ENCODE results near the gene RNASEH1. TPM values are rescaled to one million over a fixed set of nuclear protein-coding genes. Genes with fewer than 3 reads are reported as not detected.

RNASEH1 gene
- total and polyA plus RNA-seq, 2 of the 13 experiments (the other 11 are each of a cell fraction or from before 2014, with no cell fraction given): 14.5 to 57.4 TPM

DNA sequence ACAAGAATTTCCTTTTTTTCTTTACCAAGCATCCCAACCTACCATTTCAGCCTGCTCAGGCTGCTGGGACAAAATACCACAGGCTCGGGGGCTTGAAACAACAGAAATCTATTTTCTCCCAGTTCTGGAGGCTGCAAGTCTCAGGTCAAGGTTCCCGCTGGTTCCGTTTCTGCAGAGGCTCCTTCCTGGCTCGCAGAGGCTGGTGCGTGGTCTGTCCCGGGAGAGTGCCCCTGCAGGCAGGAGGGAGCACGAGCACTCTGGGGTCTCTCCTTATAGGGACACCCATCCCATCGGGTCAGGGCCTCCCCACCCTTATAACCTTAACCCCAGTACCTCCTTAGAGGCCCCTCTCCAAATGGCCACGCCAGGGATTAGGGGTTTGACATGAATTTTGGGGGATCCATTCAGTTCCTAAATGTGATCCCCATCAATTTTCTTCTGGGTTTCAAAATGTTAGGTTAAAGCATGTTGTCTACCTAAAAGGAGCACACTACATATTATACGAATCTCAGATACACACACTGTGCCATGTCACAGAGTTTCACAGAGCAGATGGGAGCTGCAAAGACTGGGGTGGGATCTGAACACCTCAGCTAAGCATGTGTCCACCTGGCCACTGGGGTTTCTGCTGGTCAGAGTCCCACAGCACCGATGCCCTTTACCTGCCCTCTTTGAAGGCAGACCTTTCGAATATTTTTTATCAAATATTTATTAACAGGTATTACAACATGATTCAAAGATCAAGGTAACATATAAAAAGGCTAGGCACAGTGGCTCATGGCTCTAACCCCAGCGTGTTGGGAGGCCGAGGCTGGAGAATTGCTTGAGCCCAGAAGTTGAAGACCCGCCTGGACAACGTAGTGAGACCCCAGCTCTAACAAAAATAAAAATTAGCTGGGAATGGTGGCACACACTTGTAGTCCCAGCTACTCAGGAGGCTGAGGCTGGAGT, 21.2 kb downstream of the RNASEH1 start (continued):
- no peak for TF ChIP-seq NR2F2 (IDR thresholded peaks at IDR 0.05; ENCODE audit: borderline replicate concordance, low read depth)
- peak; percentile 80; the same call in 1 of the 2 replicates for TF ChIP-seq ZNF761 (CRISPR knock-in tag; conservative IDR thresholded peaks at IDR 0.05)
- no peak for TF ChIP-seq PRPF4 (IDR thresholded peaks at IDR 0.05; ENCODE audit: low read depth, low read length, poor library complexity, severe bottlenecking)
- TF ChIP-seq, protein P1, sequence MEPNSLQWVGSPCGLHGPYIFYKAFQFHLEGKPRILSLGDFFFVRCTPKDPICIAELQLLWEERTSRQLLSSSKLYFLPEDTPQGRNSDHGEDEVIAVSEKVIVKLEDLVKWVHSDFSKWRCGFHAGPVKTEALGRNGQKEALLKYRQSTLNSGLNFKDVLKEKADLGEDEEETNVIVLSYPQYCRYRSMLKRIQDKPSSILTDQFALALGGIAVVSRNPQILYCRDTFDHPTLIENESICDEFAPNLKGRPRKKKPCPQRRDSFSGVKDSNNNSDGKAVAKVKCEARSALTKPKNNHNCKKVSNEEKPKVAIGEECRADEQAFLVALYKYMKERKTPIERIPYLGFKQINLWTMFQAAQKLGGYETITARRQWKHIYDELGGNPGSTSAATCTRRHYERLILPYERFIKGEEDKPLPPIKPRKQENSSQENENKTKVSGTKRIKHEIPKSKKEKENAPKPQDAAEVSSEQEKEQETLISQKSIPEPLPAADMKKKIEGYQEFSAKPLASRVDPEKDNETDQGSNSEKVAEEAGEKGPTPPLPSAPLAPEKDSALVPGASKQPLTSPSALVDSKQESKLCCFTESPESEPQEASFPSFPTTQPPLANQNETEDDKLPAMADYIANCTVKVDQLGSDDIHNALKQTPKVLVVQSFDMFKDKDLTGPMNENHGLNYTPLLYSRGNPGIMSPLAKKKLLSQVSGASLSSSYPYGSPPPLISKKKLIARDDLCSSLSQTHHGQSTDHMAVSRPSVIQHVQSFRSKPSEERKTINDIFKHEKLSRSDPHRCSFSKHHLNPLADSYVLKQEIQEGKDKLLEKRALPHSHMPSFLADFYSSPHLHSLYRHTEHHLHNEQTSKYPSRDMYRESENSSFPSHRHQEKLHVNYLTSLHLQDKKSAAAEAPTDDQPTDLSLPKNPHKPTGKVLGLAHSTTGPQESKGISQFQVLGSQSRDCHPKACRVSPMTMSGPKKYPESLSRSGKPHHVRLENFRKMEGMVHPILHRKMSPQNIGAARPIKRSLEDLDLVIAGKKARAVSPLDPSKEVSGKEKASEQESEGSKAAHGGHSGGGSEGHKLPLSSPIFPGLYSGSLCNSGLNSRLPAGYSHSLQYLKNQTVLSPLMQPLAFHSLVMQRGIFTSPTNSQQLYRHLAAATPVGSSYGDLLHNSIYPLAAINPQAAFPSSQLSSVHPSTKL (CRISPR knock-in tag; IDR thresholded peaks at IDR 0.05): no peak
- TF ChIP-seq, protein P2, sequence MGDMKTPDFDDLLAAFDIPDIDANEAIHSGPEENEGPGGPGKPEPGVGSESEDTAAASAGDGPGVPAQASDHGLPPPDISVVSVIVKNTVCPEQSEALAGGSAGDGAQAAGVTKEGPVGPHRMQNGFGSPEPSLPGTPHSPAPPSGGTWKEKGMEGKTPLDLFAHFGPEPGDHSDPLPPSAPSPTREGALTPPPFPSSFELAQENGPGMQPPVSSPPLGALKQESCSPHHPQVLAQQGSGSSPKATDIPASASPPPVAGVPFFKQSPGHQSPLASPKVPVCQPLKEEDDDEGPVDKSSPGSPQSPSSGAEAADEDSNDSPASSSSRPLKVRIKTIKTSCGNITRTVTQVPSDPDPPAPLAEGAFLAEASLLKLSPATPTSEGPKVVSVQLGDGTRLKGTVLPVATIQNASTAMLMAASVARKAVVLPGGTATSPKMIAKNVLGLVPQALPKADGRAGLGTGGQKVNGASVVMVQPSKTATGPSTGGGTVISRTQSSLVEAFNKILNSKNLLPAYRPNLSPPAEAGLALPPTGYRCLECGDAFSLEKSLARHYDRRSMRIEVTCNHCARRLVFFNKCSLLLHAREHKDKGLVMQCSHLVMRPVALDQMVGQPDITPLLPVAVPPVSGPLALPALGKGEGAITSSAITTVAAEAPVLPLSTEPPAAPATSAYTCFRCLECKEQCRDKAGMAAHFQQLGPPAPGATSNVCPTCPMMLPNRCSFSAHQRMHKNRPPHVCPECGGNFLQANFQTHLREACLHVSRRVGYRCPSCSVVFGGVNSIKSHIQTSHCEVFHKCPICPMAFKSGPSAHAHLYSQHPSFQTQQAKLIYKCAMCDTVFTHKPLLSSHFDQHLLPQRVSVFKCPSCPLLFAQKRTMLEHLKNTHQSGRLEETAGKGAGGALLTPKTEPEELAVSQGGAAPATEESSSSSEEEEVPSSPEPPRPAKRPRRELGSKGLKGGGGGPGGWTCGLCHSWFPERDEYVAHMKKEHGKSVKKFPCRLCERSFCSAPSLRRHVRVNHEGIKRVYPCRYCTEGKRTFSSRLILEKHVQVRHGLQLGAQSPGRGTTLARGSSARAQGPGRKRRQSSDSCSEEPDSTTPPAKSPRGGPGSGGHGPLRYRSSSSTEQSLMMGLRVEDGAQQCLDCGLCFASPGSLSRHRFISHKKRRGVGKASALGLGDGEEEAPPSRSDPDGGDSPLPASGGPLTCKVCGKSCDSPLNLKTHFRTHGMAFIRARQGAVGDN (CRISPR knock-in tag; IDR thresholded peaks at IDR 0.05): peak; percentile 49
- TF ChIP-seq SP2 (CRISPR knock-in tag; IDR thresholded peaks at IDR 0.05): no peak
- peak; percentile 41; the same call in 1 of the 2 replicates for TF ChIP-seq ZNF607 (CRISPR knock-in tag; IDR thresholded peaks at IDR 0.05; ENCODE audit: borderline replicate concordance)
- peak; percentile 38; the same call in 1 of the 2 replicates for TF ChIP-seq ZNF232 (CRISPR knock-in tag; IDR thresholded peaks at IDR 0.05; ENCODE audit: borderline replicate concordance)
- TF ChIP-seq, protein P3, sequence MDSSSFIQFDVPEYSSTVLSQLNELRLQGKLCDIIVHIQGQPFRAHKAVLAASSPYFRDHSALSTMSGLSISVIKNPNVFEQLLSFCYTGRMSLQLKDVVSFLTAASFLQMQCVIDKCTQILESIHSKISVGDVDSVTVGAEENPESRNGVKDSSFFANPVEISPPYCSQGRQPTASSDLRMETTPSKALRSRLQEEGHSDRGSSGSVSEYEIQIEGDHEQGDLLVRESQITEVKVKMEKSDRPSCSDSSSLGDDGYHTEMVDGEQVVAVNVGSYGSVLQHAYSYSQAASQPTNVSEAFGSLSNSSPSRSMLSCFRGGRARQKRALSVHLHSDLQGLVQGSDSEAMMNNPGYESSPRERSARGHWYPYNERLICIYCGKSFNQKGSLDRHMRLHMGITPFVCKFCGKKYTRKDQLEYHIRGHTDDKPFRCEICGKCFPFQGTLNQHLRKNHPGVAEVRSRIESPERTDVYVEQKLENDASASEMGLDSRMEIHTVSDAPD (CRISPR knock-in tag; IDR thresholded peaks at IDR 0.05): no peak
- TF ChIP-seq ARHGAP35 (CRISPR knock-in tag; IDR thresholded peaks at IDR 0.05; ENCODE audit: borderline replicate concordance): no peak
- TF ChIP-seq U2AF2 (IDR thresholded peaks at IDR 0.05; ENCODE audit: low read depth, low read length): peak; percentile 62; the same call in 1 of the 2 replicates
- TF ChIP-seq, protein P4, sequence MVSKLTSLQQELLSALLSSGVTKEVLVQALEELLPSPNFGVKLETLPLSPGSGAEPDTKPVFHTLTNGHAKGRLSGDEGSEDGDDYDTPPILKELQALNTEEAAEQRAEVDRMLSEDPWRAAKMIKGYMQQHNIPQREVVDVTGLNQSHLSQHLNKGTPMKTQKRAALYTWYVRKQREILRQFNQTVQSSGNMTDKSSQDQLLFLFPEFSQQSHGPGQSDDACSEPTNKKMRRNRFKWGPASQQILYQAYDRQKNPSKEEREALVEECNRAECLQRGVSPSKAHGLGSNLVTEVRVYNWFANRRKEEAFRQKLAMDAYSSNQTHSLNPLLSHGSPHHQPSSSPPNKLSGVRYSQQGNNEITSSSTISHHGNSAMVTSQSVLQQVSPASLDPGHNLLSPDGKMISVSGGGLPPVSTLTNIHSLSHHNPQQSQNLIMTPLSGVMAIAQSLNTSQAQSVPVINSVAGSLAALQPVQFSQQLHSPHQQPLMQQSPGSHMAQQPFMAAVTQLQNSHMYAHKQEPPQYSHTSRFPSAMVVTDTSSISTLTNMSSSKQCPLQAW (CRISPR knock-in tag; IDR thresholded peaks at IDR 0.05): peak; percentile 67
- TF ChIP-seq KMT2B (CRISPR knock-in tag; IDR thresholded peaks at IDR 0.05): peak; percentile 44; the same call in 1 of the 2 replicates
- TF ChIP-seq ZNF747 (CRISPR knock-in tag; IDR thresholded peaks at IDR 0.05; ENCODE audit: borderline replicate concordance): peak; percentile 45; the same call in 1 of the 2 replicates
- TF ChIP-seq PHF21A (CRISPR knock-in tag; IDR thresholded peaks at IDR 0.05): peak; percentile 6; the same call in 1 of the 2 replicates
- TF ChIP-seq, protein P5, sequence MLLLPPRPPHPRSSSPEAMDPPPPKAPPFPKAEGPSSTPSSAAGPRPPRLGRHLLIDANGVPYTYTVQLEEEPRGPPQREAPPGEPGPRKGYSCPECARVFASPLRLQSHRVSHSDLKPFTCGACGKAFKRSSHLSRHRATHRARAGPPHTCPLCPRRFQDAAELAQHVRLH (CRISPR knock-in tag; IDR thresholded peaks at IDR 0.05; ENCODE audit: borderline replicate concordance, low read depth): no peak

Data from HepG2 (cell line).